Left ventricle myocardium superior (tissue), 1 donor: ENCODE measurements around the gene SHH. TPM values are rescaled to one million over a fixed set of nuclear protein-coding genes. Genes with fewer than 3 reads are reported as not detected.
"Not testable (repeated sequence)": the region's sequence is repeated elsewhere in the genome, so short reads cannot be mapped to it uniquely, and the experiment has no call there.

Experiments used
- ATAC-seq: fragments of 200-7000 bp; cut with Tn5 transposase; one replicate; pipeline ENCODE4 v1.9.1; 2020; ENCODE audit warnings: mild to moderate bottlenecking, moderate library complexity
- DNase-seq: peaks from one replicate; pipeline ENCODE4 v3.0.0-alpha.2; 2020
- intact Hi-C: fragments of 100-400 bp; cut with micrococcal nuclease; formaldehyde crosslinking; loops from one replicate; pipeline ENCODE4 v1.11.0; 2022
- total RNA-seq: library from RNA; stranded (reverse); fragmentation: NEBNext Ultra II Directional; extraction: Animal tissue kit (Norgen Biotek cat#: 25700); gene quantifications from one replicate; pipeline ENCODE4 v1.2.1, GENCODE V29; 2021
- donor health status: DM: no; HTN: yes; CAD: no; lungs with severe emphysema.

SHH gene
- total RNA-seq, 1 donor from 2014 or later: not detected

DNA sequence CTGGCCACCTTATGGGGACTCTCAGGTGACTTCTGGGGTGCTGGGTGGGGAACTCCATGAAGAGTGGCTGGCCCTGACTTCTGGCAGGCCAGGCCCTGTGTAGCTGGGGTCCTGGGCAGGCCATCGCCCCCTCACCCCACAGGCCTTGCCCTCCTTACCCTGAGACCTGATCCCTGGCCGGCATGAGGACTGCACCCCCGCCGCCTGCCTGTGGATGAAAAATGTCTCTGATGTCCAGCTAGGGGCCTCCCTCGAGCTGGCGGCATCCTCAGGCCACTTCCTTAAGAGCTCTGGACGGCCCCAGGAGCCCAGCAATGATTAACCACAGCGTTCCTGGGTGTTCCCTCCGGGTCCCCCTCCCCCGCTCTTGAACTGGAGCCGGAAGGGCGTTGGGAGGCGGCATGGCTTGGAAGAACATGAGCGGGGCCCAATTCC, 31.8 kb upstream of the SHH start:
- no peak for DNase-seq

DNA sequence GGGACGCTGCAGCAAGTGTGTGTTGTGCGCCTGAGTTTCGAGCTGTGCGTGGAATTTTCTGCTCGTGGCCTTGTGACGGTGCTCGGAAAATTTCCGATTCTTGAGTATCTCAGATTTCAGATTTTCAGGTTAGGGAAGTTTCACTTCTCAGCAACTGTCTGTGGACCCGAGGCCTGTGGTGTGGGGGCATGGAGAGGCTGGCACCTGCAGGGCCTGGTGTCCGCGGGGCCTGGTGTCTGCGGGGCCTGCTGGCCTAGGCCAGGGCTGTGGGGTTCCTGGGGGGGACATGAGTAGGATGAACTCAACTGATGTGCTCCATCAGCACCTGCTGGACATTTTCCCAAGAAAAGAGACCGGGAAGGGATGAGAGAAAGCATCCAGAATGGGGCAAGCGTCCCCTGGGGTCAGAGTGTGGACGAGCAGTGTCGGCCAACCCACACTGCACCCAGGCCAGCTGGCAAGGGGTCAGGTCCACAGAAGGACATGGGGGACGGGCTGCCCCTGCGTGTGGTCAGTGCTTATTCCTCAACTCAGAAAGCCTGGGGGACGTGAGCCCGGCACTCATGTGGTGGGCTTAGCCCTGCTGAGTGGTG, 31.3 kb upstream of the SHH start:
- intact Hi-C loops: no loop called here
- ATAC-seq (no peak), DNase-seq (no peak)

More for the DNA sequence above, 31.8 kb upstream of the SHH start:
- intact Hi-C loops: no loop called here
- no peak for ATAC-seq

DNA sequence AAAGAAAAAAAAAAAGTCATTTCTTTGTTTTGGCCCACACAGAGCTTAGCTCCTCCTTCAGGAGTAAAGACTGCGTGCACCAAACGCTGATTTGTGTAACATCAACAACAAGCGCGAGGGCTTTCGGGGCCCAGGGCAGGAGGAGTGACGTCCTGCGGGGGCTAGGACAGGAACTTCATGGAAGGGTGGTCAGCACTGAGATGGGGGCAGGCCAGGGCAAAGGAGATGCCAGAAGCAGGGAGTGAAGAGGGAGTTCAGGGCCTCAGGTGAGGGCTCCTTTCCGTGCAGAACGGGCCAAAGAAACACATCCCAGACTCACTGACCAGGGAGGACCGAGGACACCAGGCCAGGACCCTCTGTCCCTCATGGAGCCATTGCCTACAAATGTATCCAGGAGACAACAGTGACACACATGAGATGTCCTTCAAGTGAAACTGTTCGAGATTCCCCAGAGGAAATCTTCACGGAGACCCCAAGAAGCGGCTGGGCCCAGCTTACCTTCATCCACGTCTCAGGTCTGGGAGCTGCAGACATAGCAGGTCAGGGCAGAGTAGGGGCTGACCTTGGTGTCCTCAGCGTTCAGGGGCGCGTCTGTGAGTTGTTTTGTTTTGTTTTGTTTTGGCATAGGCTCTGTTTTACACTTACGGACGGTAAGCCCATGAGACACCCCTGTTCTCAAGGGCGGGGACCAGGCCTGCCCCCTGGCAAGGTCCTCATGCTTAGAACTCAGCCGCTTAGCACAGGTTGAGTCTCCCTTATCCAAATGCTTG, 30.4 kb upstream of the SHH start:
- intact Hi-C loops: no loop called here
- no peak for DNase-seq
- ATAC-seq: no peak

DNA sequence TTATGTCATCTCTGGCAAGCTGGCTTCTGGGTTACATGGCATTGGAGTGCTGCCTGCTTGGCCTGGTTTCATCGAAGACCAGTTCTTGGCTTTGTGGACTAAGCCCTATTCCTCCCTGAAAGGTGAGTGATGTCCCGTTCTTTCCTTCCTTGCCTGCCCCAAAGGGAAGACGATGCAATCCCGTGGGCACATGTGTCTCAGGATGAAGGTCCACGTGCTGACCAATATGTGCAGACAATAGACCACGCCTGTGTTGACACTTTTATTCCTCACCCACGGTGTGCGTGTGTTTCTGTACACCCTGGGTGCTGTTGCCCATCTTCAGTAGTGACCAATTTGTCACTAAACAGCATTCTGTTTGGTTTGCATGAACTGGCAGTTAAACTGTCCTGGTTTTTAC, 28.6 kb upstream of the SHH start:
- DNase-seq (no peak), ATAC-seq (no peak)
- intact Hi-C loops: no loop called here

DNA sequence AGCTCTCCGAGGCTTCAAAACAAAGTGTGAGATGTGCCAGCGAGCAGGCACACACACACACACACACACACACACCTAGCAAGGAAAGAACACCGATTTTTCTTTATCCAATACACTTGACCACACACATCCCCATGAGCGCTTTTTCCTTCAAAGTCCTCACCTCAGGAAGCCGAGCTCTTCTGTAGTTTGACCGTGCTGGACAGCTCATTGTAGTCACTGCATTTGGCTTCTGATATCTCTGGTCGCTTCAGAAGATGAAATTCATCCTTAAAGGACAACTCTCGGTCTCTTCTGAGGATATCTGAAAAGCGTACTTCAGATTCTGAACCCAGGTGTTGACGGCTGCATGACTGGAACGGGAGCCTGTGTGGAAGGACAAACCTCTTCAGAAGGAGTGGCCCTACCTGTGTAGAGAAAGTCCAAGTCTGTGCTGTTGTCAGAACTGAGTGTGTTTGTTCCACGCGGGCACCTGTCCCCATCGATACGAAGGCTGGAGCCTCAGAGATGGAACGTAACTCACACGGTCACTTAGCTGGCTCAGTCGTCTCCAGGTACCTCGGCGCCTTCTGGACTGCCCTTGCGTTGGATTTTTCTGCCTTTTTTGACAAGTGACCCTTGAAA, 28.1 kb upstream of the SHH start:
- no peak for DNase-seq
- intact Hi-C loops: no loop called here
- no peak for ATAC-seq

DNA sequence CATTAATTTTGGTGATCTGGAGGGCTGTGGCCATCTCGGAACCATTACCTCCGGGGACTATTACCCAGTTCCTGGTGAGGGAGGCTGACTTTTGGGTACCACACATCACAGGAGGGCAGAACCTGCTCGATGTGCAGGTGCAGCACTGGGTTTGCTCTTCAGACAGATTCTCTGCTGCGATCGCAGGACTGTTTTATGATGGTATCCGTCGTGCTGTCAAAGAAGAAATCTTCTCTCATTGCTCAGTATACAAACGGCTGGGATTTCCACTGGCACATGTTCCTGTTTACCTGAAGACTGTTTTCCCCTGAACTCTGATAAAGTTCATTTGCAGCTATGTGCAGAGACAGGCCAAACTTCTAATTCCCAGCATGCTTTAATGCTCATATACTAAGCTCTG, 27.2 kb upstream of the SHH start:
- DNase-seq: no peak
- intact Hi-C loops: no loop called here
- no peak for ATAC-seq

DNA sequence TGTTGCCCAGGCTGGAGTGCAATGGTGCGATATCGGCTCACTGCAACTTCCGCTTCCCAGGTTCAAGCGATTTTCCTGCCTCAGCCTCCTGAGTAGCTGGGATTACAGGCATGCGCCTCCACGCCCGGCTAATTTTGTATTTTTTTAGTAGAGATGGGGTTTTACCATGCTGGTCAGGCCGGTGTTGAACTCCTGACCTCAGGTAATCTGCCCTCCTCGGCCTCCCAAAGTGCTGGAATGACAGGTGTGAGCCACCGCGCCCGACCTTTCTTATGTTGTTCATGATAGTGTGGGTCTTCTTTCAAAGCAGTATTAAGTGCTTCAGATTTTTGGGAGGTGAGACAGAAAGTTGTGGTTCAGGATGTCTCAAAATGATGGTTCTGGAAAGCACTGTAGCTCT, 26.0 kb upstream of the SHH start:
- ATAC-seq, DNase-seq, intact Hi-C loops: not testable (repeated sequence)

DNA sequence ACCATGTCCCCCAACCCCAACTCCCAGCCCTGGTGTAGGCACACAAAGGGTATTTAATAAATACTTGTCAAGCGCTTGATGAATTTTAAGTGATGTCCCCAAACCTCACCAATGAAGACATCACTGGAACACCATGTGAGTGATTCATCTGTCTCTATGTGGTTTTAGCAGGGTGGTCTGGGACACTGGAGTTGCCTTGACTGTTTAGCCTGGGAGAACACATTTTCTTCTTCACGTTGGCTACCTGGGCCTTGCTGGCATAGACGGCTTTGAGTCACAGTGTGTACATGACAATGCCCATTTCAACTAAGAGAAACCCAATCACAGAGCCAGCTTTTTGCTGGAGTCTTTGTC, 24.8 kb upstream of the SHH start:
- intact Hi-C loops: no loop called here
- ATAC-seq (no peak), DNase-seq (no peak)

DNA sequence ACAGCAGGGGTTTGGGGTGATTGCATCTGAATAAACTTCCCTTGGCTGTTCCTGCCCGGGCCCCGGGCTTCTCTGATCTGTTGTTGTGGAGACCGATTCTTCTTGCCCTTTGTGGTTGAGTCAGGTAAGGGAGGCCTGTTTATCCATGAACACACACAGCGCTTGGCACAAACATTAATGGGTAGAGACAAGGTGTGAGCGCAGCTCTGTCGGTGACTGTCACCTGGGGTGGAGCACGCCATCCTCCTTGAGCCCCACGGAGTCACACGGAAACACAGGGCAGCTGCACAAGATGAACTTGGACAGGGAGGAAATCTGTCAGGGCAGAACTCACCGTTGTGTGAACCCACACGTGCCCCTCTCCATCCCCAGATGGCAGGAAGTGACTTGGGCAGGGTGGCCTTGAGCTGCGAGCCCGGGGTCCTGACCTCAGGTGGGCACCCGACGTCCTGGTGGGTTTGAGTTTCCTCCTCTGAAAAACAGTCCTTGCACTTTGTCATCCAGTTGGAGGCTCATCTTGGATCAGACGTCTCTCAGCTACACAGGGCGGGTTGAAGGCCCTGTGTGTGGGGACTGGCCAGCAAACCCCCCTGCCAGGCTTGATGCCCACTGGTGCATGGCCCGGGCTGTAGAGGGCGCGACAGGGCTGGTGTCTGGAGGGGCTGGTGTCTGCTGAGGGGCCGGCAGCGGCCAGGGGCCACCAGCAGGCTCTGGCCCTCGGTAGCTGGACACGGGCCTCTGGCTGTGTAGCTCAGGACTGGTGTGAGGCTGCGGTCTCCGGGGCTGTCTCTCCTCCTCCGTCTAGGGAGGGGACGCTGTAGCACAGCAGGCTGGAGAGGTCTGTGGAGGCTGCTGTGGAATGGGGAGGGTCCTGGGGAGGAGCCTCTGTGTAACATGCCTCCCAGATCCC, 24.2 kb upstream of the SHH start:
- DNase-seq (no peak), ATAC-seq (no peak)
- intact Hi-C loops: no loop called here

DNA sequence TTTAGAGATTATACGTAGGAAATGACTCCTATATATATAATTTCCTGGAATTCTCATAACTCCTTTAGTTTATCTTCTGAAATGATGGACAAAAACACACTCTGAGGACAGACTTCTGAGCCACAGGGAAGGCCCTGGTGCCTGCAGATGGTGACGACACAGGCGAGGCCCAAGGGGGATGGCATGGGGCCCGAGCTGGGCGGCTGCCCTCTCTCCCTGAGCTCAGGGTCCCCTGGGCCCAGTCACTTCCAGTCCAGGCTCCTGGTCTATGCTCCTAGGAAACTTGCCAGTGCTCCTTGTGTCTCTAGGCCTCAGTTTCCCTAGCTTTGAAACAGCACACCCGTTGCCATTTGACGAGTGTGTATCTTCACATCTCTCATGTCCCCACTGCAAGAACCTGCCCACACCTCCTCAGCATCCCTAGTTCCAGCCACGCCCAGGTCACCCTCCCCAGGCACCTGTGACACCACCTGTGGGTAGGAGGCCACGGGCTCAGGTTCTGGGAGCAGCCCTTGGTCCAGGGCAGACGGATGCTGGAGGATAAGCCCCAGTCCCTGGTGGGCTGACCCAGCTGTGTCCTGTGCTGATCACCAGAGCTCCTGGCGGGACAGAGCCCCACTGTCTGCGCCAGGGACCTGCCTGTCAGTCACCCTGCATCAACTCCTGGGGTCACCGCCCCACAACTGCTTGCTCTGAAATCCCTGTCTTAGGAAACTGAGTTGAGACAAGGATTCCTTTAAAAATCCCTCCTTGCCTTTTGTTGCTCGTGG, 23.4 kb upstream of the SHH start:
- ATAC-seq (no peak), DNase-seq (no peak)
- intact Hi-C loops: no loop called here

DNA sequence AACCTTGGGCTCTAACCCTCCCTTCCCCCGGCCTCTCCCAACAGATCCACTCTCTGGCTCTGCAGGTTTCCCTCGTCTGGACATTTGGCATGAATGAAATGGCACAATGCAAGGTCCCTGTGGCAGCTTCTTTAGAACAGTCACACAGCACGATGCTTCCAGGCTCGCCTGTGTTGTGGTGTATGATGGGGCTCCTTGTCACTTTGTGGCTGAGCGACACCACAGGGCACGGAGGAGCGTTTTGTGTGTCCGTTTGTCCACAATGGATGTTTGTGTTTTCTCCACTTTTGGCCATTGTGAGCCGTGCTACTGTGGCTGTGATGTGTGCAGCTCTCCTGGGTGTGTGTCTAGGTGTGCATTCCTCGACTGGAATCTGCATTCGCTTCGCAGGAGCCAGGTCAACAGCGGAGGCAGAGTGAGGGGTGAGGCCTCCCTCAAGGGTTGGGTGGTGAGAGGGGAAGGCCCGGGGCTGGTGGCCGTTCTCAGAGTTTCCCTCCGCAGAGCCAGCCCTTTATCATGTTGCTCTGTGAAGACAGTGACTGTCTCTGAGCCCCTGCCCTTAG, 22.3 kb upstream of the SHH start:
- no peak for ATAC-seq
- intact Hi-C loops: no loop called here
- DNase-seq: no peak

DNA sequence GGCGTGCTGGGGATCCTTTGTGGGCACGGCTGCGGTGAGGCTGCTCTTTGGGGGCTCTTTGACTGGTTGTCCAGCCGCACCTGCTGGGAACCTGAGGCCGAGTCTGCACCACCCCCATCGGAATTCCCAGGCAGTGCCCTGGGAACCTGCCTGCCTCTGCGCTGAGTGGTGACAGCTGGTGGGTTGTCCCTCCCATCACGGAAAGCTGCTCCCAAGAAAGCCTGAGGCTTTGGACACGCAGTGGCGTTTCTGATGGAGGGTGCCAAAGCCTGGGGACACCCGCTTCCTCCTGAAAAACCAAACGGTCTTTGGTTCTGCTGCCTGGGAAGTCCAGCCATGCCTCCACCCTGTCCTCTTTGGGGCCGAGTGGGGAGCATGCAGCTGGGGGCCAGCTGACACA, 21.4 kb upstream of the SHH start:
- intact Hi-C loops: no loop called here
- DNase-seq: no peak
- ATAC-seq: no peak

DNA sequence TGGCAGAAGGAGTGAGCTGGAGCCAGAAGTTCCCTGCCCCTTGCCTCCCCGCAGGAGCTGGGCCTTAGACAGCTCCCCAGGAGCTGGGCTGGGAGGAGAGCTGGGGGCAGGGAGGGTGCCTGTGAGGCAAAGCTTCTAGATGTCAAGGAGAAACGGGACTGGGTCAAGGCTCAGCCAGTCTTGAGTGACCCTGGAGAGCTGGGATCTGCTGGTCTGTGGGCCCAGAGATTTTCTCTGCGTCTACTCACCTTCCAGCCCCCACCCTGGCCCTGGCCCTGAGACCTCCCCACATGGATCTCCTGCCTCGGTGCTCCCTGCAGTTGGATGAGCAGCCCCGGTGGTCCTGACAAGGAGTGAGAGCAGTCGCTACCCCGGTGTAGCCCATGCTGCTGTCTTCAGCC, 20.3 kb upstream of the SHH start:
- DNase-seq (no peak), ATAC-seq (no peak)
- intact Hi-C loops: no loop called here

DNA sequence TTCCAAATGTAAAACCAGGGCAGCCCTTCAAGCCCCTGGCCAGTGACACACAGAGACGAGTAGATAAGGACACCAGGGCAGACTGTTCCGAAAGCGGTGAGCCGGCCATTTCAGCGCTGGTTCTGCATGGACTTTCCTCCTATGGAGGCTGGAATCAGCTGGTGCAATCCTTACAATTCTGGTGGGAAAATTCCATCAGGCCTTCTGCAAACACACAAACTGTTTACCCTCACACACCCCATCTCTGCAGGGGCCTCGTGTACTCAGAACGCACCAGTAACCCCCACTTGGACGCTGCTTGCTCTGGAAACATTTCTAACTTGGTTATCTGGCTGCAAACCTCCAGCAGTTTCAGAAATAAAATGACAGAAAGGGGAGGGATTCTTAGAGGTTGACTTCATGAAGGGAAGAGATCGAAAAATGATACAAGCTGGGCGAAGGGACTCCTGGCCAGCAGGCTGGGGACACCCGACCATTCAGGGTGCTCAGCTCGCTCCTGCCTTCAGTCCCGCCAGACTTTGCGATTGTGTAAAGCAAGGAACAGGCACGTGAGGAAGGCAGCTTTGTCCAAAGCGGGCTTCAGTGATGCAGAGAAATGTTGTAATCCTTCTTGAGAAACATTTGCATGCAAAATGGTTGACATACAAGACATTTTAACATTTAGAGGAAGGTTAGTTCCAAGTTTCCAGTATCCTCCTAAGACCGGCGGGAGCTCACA, 19.7 kb upstream of the SHH start:
- intact Hi-C loops: no loop called here
- ATAC-seq: no peak
- no peak for DNase-seq

DNA sequence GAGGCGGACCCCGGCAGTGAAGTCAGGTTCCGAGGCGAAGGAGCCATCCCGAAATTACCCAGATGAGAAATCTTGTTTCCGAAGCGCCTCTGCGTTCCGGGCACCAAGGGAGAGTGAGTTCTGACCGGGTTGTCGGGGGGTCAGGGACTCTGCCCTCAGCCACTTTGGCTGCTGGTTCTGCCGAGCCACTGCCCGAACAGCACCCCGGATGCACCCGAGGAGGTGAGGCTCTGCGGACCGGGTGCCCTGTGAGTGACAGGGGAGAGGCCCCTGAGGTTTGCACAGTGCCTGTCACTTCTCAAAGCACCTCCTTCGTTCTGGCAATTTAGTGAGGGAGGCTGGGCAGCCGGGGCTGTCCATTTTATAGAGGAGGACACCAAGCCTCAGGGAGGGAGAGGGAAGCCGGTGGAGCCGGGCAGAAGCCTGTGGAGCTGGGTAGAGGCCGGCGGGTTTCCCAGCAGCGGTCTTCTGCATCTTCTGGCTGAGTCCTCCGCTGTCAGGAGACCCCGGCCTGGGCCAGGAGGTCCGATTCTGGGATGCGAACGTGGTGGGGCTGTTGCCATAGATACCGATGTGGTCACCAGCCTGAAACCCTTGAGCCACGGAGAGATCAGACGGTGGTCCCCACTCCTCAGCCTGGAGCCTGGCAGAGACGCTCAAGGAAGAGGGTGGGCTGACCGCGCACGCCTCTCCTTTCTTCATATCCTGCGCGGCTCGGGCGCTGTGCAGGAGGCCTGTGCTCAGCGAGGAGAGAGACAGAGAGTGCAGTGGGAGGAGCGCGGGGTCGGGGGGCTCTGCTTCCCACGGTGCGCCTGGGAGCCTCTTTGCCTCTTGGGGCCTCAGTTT, 18.9 kb upstream of the SHH start:
- DNase-seq (peak; percentile 22), ATAC-seq (no peak)
- intact Hi-C loops: no loop called here

DNA sequence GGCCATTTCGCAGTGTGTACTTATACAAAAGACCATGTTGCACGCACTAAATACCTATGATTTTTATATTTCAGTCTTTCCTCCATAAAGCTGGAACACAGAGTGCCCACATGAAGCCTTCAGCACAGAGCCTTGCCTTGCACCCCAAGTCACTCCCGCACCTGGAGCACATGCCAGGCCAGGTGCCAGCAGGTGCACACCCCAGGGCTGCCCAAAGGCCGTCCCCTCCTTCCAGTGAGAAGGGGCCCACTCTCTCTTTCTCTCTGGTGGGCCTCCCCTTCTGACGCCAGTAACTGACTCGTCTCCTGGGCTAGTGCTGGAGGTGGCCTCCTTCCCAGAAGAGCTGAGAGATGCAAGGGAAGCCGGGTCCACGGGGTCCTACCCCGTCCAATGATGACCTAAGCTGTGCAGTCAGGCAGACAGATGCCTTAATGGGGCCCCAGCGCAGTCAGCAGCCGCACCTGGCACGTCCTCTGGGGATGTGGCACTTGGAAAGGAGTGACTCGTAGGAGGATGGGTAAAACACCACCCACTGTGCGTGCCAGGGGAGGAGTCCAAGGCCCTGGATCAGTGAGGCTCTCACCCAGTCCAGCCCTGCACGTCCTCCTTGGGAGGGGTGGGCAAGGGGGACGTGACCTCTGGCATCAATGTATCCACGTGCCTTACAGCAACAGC, 17.7 kb upstream of the SHH start:
- DNase-seq (peak; percentile 16), ATAC-seq (no peak)
- intact Hi-C loops: loop anchor here (5.0 kb wide), 1 partner anchor 177 kb away; no protein-coding TSS in a partner anchor

DNA sequence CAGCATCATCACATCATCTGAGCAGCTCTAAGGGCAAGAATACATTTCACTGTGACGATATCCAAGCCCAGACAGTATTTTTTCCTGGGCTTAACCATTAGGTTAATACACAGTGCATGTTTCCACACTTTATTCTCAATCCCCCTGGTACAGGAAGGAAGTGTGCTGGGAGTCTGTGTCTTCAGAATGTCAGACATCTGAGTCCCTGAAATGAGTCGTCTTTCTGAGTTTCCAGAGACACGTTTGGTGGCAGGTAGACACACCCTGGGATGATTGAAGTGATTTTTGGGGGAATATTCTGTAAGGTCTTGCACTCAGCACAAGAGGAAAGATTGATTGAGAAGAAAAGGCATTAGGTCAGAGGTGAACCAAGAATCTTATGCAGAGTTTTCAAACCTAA, 13.1 kb upstream of the SHH start:
- ATAC-seq (no peak), DNase-seq (no peak)
- intact Hi-C loops: loop anchor here (5.0 kb wide), 1 partner anchor 182 kb away; no protein-coding TSS in a partner anchor
